ENCODE data around the gene EYA2. TPM values are rescaled to one million over a fixed set of nuclear protein-coding genes. Genes with fewer than 3 reads are reported as not detected.

EYA2 gene
- total and polyA plus RNA-seq, 2 of the 4 experiments (the other 2 are of a cell fraction) = 2.3 to 5.4 TPM

- ChIA-PET CTCF (no interaction called here), POLR2A (ENCODE audit: unreplicated experiment) (no interaction called here)
- H3K4me2 ChIP-seq (ENCODE audit: low read depth, low read length) = no peak overlapping the region
- no peaks in the 10 kb centered on the region; the same call in 1 of the 2 replicates for H4K20me1 ChIP-seq (ENCODE audit: insufficient read depth, low read length)
- no peak overlapping the region for H3K9ac ChIP-seq (ENCODE audit: low read depth, low read length)
- H3K4me3 ChIP-seq (ENCODE audit: insufficient read depth, low read depth, low read length) = no peak overlapping the region
- H4K91ac ChIP-seq (ENCODE audit: insufficient read depth, low read depth, low read length) = no peak overlapping the region
- peaks cover 11% of the 10 kb centered on the region for H3K9me3 ChIP-seq (ENCODE audit: control insufficient read depth, insufficient read depth, low read length)
- dilution Hi-C loops (cut with HindIII; ENCODE audit: low sequenced_read_pairs, unreplicated experiment) (no loop called here), in situ Hi-C loops (cut with MboI; ENCODE audit: low sequenced_read_pairs) (no loop called here), intact Hi-C loops (cut with micrococcal nuclease) (no loop called here)
- H3K14ac ChIP-seq (replicated peaks; ENCODE audit: low read depth, low read length) = no peak overlapping the region
- H3K4ac ChIP-seq (ENCODE audit: low read depth, low read length) = no peak overlapping the region
- no peak for ATAC-seq (ENCODE audit: low read depth)
- no peak overlapping the region for H3K56ac ChIP-seq (ENCODE audit: extremely low read depth, insufficient read depth, low read length)
- H3K9me1 ChIP-seq (ENCODE audit: insufficient read depth, low read length) = no peaks in the 10 kb centered on the region
- no peak overlapping the region for H2AFZ ChIP-seq (replicated peaks; ENCODE audit: low read length, poor library complexity)
- no peak overlapping the region for H2BK120ac ChIP-seq (ENCODE audit: low read depth, low read length)
- no peak overlapping the region for H2BK15ac ChIP-seq (ENCODE audit: low read depth, low read length)
- no peak overlapping the region for H3K18ac ChIP-seq (ENCODE audit: low read depth, low read length)
- WGBS, 2 experiments (ENCODE audit: extremely low coverage in 2 of 2, insufficient read length in 1 of 2) = 80% methylated on average over 1 of the region's 3 CpGs; no CpG with 5 or more reads in 1 of the 2 experiments
- H3K4me1 ChIP-seq (ENCODE audit: control insufficient read depth, insufficient read depth, low read length) = peaks cover 3% of the 10 kb centered on the region; the same call in 1 of the 2 replicates
- TF ChIP-seq MXI1 (IDR thresholded peaks at IDR 0.05; ENCODE audit: borderline replicate concordance, low read depth, low read length) = no peak
- TF ChIP-seq POLR2A (IDR thresholded peaks at IDR 0.05; ENCODE audit: low read depth, low read length) = no peak
- no peak for TF ChIP-seq SMC3 (IDR thresholded peaks at IDR 0.05; ENCODE audit: low read depth, low read length)
- TF ChIP-seq BHLHE40 (IDR thresholded peaks at IDR 0.05; ENCODE audit: low read depth, low read length) = no peak
- no peak overlapping the region for H4K8ac ChIP-seq (ENCODE audit: low read depth in 2 of 2, low read length in 2 of 2)
- no peaks in the 10 kb centered on the region for H3K36me3 ChIP-seq (ENCODE audit: control insufficient read depth, insufficient read depth, low read length)
- no peak overlapping the region for H2AK9ac ChIP-seq (replicated peaks; ENCODE audit: low read depth, low read length, poor library complexity)
- H2BK5ac ChIP-seq (ENCODE audit: low read depth, low read length, poor library complexity, severe bottlenecking) = no peak overlapping the region
- BruUV-seq (replicated peaks) = no TSS peak
- no peak for DNase-seq
- H3K23ac ChIP-seq (ENCODE audit: low read depth, low read length) = no peak overlapping the region
- no peak overlapping the region for H2BK20ac ChIP-seq (ENCODE audit: low read depth, low read length)
- H3K79me1 ChIP-seq (ENCODE audit: low read depth in 1 of 2, low read length in 2 of 2) = no peaks in the 10 kb centered on the region
- no peak overlapping the region for H3K27ac ChIP-seq (ENCODE audit: insufficient read depth, low read length)
- no peak overlapping the region for H4K5ac ChIP-seq (ENCODE audit: low read depth, low read length)
- H2AK5ac ChIP-seq (ENCODE audit: low read depth, low read length) = no peak overlapping the region
- H3K27me3 ChIP-seq (ENCODE audit: control insufficient read depth, insufficient read depth, low read length) = no peaks in the 10 kb centered on the region
Measured at GRCh38 chr20:47063808-47064207, 169.2 kb downstream of the EYA2 start.

All from IMR-90 (cell line).